HepG2 (cell line): ENCODE results near the gene LRRC3C. TPM values are rescaled to one million over a fixed set of nuclear protein-coding genes. Genes with fewer than 3 reads are reported as not detected.
A peak's percentile ranks its signal among the peaks of the same experiment; 100 is the strongest.

Source experiments
- ARNT2 ChIP-seq: sonication (generic); formaldehyde crosslinking; IDR thresholded peaks from 2 replicates; pipeline ENCODE4 v1.8.0; 2022; ENCODE audit warnings: mild to moderate bottlenecking, low read depth, missing genetic modification reagents, moderate library complexity
- BCL6 ChIP-seq: IDR thresholded peaks from 2 replicates; pipeline ENCODE4 v1.6.1; 2016; ENCODE audit warnings: missing genetic modification reagents, missing compliant biosample characterization
- GLI4 ChIP-seq: sonication (generic); formaldehyde crosslinking; IDR thresholded peaks from 2 replicates; pipeline ENCODE4 v1.5.1; 2020; ENCODE audit warnings: missing genetic modification reagents, mild to moderate bottlenecking, moderate library complexity, borderline replicate concordance
- GTF2F1 ChIP-seq: fragments of 150-350 bp; IDR thresholded peaks from 2 replicates; pipeline ENCODE4 v1.6.1; 2014; ENCODE audit warnings: low read length
- MXI1 ChIP-seq: IDR thresholded peaks from 3 replicates; pipeline ENCODE4 v1.6.1; 2012; ENCODE audit warnings: low read depth, low read length, inconsistent platforms, borderline replicate concordance
- PHF20 ChIP-seq: sonication (generic); formaldehyde crosslinking; IDR thresholded peaks from 2 replicates; pipeline ENCODE4 v1.5.0; 2020; ENCODE audit warnings: mild to moderate bottlenecking, missing genetic modification reagents
- POLR2G ChIP-seq: fragments of 200-400 bp; formaldehyde crosslinking; IDR thresholded peaks from 2 replicates; pipeline ENCODE4 v1.6.1; 2018; ENCODE audit warnings: mild to moderate bottlenecking, low read depth, low read length, moderate library complexity
- SIX4 ChIP-seq: sonication (generic); formaldehyde crosslinking; IDR thresholded peaks from 2 replicates; pipeline ENCODE4 v1.4.0; 2020; ENCODE audit warnings: missing genetic modification reagents
- SMYD3 ChIP-seq: sonication (generic); formaldehyde crosslinking; IDR thresholded peaks from 2 replicates; pipeline ENCODE4 v1.8.1; 2023; ENCODE audit warnings: mild to moderate bottlenecking, missing genetic modification reagents
- TAF1 ChIP-seq: sonication (generic); formaldehyde crosslinking; IDR thresholded peaks from 2 replicates; pipeline ENCODE4 v1.4.0; 2020; ENCODE audit warnings: missing genetic modification reagents
- ZNF136 ChIP-seq: sonication (generic); formaldehyde crosslinking; IDR thresholded peaks from 2 replicates; pipeline ENCODE4 v1.8.1; 2022; ENCODE audit warnings: low read depth, mild to moderate bottlenecking, moderate library complexity, missing genetic modification reagents
- ZNF543 ChIP-seq: sonication (generic); formaldehyde crosslinking; IDR thresholded peaks from 2 replicates; pipeline ENCODE4 v1.4.0; 2020; ENCODE audit warnings: mild to moderate bottlenecking, missing genetic modification reagents
- ZNF598 ChIP-seq: sonication (generic); formaldehyde crosslinking; IDR thresholded peaks from 2 replicates; pipeline ENCODE4 v1.5.1; 2020; ENCODE audit warnings: mild to moderate bottlenecking, missing genetic modification reagents, borderline replicate concordance
- ZSCAN31 ChIP-seq: sonication (generic); formaldehyde crosslinking; IDR thresholded peaks from 2 replicates; pipeline ENCODE4 v1.5.0; 2020; ENCODE audit warnings: low read depth, mild to moderate bottlenecking, missing genetic modification reagents
- polyA plus RNA-seq, 8 experiments: library from polyadenylated mRNA; depleted of rRNA in 3 of 8; stranded (reverse) in 7 of 8; unstranded in 1 of 8; fragments of >200 nt; fragmentation: Illumina TruSeq in 4 of 8; extraction: Trizol in 4 of 8; gene quantifications; 2 replicates each; pipeline versions ENCODE4 v1.2.1 to v1.2.3, GENCODE V29; 2011 to 2016; ENCODE audit warnings: low read depth in 4 of 8, missing spikeins in 1 of 8, mixed read lengths in 1 of 8; ENCODE audit not compliant: insufficient read depth in 1 of 8
- total RNA-seq, 5 experiments: library from RNA; depleted of rRNA; stranded (reverse); fragments of >200 nt; fragmentation: Illumina TruSeq; extraction: Trizol; gene quantifications; 2 replicates each; pipeline ENCODE4 v1.2.3, GENCODE V29; 2016; ENCODE audit warnings: low read depth in 1 of 5
- TF ChIP-seq, protein P1 (sequence below): IDR thresholded peaks from 2 replicates; pipeline ENCODE4 v1.6.1; 2016; ENCODE audit warnings: low read depth, borderline replicate concordance
- TF ChIP-seq, protein P2 (sequence below): sonication (generic); formaldehyde crosslinking; IDR thresholded peaks from 2 replicates; pipeline ENCODE4 v1.4.0; 2020; ENCODE audit warnings: missing genetic modification reagents
- TF ChIP-seq, protein P3 (sequence below): sonication (generic); formaldehyde crosslinking; IDR thresholded peaks from 2 replicates; pipeline ENCODE4 v1.4.0; 2020; ENCODE audit warnings: mild to moderate bottlenecking, missing genetic modification reagents, borderline replicate concordance
- TF ChIP-seq, protein P4 (sequence below): sonication (generic); formaldehyde crosslinking; IDR thresholded peaks from 2 replicates; pipeline ENCODE4 v1.5.0; 2020; ENCODE audit warnings: missing genetic modification reagents
- TF ChIP-seq, protein P5 (sequence below): sonication (generic); formaldehyde crosslinking; IDR thresholded peaks from 2 replicates; pipeline ENCODE4 v1.4.0; 2020; ENCODE audit warnings: missing genetic modification reagents, low read depth, mild to moderate bottlenecking, borderline replicate concordance

LRRC3C gene
- total and polyA plus RNA-seq, 2 of the 13 experiments (the other 11 are each of a cell fraction or from before 2014, with no cell fraction given) = 0.17 TPM; not detected in 1

DNA sequence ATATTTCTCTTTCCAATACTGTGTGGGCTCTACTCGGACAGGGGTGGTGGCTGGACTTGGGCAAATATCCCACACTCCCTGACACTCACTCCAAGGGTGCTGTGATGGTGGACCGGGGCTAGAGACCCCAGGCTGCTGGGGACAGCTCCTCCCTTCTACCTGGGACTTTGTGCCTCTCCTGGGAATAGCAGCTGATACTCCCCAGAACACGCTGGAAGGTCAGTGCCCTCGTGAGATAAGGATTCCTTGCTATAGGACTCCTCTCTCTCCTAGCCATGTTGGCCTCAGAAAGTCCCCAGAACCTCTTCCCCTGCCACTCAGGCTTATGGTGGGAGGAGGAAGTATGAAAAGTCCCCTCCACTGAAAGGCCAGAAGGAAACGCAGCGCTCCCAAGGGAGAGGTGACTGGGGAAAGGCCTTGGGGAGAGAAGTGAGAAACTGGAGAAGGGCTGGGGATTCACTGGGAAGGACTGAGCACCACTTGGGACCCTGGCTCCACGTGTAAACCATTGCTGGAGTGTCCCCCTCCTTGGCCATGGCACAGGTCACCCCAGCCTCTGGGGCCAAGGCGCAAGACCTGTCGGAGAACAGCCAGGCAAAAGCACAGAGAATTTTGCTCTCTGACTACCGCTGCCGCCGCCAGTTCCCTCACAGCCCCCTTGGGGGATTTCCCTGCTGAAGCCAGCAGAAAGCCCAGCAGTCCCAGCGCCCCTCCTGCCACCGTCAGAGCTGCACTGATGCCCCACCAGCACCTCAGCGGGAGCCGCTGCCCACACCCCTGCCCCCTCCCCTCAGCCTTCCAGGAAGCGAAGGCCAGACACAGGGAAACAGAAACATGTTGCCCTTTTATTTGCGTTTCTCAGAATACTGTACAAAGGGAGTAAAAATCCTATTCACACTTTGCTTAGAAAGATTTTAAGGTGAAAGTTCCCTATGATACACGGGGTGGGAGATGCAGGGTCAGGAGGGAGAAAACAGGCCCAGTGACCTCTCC, 7.0 kb upstream of the LRRC3C start (continued):
- TF ChIP-seq SMYD3 (CRISPR knock-in tag) = no peak
- no peak for TF ChIP-seq ZNF543 (CRISPR knock-in tag)
- TF ChIP-seq, protein P1, sequence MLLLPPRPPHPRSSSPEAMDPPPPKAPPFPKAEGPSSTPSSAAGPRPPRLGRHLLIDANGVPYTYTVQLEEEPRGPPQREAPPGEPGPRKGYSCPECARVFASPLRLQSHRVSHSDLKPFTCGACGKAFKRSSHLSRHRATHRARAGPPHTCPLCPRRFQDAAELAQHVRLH (CRISPR knock-in tag) = peak; percentile 24; the same call in 1 of the 2 replicates
- TF ChIP-seq ZSCAN31 = 0 out of 2 replicates have a peak, but pooled peaks have one; percentile 34
- peak; percentile 91 for TF ChIP-seq BCL6 (CRISPR knock-in tag)
- no peak for TF ChIP-seq TAF1 (CRISPR knock-in tag)
- TF ChIP-seq, protein P2, sequence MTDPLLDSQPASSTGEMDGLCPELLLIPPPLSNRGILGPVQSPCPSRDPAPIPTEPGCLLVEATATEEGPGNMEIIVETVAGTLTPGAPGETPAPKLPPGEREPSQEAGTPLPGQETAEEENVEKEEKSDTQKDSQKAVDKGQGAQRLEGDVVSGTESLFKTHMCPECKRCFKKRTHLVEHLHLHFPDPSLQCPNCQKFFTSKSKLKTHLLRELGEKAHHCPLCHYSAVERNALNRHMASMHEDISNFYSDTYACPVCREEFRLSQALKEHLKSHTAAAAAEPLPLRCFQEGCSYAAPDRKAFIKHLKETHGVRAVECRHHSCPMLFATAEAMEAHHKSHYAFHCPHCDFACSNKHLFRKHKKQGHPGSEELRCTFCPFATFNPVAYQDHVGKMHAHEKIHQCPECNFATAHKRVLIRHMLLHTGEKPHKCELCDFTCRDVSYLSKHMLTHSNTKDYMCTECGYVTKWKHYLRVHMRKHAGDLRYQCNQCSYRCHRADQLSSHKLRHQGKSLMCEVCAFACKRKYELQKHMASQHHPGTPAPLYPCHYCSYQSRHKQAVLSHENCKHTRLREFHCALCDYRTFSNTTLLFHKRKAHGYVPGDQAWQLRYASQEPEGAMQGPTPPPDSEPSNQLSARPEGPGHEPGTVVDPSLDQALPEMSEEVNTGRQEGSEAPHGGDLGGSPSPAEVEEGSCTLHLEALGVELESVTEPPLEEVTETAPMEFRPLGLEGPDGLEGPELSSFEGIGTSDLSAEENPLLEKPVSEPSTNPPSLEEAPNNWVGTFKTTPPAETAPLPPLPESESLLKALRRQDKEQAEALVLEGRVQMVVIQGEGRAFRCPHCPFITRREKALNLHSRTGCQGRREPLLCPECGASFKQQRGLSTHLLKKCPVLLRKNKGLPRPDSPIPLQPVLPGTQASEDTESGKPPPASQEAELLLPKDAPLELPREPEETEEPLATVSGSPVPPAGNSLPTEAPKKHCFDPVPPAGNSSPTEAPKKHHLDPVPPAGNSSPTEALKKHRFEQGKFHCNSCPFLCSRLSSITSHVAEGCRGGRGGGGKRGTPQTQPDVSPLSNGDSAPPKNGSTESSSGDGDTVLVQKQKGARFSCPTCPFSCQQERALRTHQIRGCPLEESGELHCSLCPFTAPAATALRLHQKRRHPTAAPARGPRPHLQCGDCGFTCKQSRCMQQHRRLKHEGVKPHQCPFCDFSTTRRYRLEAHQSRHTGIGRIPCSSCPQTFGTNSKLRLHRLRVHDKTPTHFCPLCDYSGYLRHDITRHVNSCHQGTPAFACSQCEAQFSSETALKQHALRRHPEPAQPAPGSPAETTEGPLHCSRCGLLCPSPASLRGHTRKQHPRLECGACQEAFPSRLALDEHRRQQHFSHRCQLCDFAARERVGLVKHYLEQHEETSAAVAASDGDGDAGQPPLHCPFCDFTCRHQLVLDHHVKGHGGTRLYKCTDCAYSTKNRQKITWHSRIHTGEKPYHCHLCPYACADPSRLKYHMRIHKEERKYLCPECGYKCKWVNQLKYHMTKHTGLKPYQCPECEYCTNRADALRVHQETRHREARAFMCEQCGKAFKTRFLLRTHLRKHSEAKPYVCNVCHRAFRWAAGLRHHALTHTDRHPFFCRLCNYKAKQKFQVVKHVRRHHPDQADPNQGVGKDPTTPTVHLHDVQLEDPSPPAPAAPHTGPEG (CRISPR knock-in tag) = no peak
- no peak for TF ChIP-seq GTF2F1
- TF ChIP-seq, protein P3, sequence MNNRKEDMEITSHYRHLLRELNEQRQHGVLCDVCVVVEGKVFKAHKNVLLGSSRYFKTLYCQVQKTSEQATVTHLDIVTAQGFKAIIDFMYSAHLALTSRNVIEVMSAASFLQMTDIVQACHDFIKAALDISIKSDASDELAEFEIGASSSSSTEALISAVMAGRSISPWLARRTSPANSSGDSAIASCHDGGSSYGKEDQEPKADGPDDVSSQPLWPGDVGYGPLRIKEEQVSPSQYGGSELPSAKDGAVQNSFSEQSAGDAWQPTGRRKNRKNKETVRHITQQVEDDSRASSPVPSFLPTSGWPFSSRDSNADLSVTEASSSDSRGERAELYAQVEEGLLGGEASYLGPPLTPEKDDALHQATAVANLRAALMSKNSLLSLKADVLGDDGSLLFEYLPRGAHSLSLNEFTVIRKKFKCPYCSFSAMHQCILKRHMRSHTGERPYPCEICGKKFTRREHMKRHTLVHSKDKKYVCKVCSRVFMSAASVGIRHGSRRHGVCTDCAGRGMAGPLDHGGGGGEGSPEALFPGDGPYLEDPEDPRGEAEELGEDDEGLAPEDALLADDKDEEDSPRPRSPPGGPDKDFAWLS (CRISPR knock-in tag) = no peak
- TF ChIP-seq MXI1 = peak; percentile 52; the same call in 1 of the 3 replicates
- no peak for TF ChIP-seq PHF20
- 0 out of 2 replicates have a peak, but pooled peaks have one; percentile 18 for TF ChIP-seq ARNT2
- TF ChIP-seq, protein P4, sequence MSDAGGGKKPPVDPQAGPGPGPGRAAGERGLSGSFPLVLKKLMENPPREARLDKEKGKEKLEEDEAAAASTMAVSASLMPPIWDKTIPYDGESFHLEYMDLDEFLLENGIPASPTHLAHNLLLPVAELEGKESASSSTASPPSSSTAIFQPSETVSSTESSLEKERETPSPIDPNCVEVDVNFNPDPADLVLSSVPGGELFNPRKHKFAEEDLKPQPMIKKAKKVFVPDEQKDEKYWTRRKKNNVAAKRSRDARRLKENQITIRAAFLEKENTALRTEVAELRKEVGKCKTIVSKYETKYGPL (CRISPR knock-in tag) = no peak
- TF ChIP-seq ZNF598 = no peak
- TF ChIP-seq SIX4 (CRISPR knock-in tag) = no peak
- 0 out of 2 replicates have a peak, but pooled peaks have one; percentile 41 for TF ChIP-seq GLI4 (CRISPR knock-in tag)
- TF ChIP-seq POLR2G = peak; percentile 40
- TF ChIP-seq, protein P5, sequence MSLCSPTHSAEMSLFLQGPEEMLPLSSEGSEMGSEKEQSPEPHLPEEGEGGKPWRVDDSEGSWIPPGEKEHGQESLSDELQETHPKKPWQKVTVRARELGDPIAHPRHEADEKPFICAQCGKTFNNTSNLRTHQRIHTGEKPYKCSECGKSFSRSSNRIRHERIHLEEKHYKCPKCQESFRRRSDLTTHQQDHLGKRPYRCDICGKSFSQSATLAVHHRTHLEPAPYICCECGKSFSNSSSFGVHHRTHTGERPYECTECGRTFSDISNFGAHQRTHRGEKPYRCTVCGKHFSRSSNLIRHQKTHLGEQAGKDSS (CRISPR knock-in tag) = peak; percentile 6; the same call in 1 of the 2 replicates
- 0 out of 2 replicates have a peak, but pooled peaks have one; percentile 27 for TF ChIP-seq ZNF136
